ENCODE data around the gene ZNF208.

The ZNF208 gene

DNA sequence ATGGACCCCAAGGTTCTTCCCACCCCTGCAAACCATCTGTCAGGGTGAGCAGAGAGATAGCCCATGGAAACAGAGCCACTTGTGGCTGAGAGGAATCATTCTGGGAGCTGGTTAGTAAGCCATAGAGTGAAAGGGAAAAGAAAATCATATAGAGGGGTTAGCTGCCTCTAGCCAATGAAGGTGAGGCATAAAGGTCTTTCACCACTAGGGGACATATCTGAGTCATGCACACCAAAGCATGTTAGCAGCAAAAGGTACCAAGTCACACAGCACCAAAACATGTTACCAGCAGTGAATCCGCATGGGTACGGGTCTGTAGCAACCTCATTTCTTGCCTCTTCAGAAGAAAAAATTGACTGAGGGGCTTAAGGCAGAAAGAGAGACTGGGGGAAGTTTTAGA is 98.1 kb downstream of the ZNF208 start (continued):
- TF ChIP-seq ZEB2 (tag by site-specific recombination; IDR thresholded peaks at IDR 0.05) = no peak
- TF ChIP-seq ZBTB20 (tag by site-specific recombination; IDR thresholded peaks at IDR 0.05) = no peak
- TF ChIP-seq ZNF76 (tag by site-specific recombination; IDR thresholded peaks at IDR 0.05; ENCODE audit: borderline replicate concordance, low read depth) = no peak
- no peak for TF ChIP-seq ZNF416 (tag by site-specific recombination; IDR thresholded peaks at IDR 0.05)
- no peak for TF ChIP-seq SCRT1 (tag by site-specific recombination; IDR thresholded peaks at IDR 0.05; ENCODE audit: borderline replicate concordance)
- TF ChIP-seq ZNF138 (tag by site-specific recombination; IDR thresholded peaks at IDR 0.05; ENCODE audit: borderline replicate concordance) = no peak
- TF ChIP-seq ZNF324 (tag by site-specific recombination; IDR thresholded peaks at IDR 0.05) = no peak
- TF ChIP-seq ZNF335 (tag by site-specific recombination; conservative IDR thresholded peaks at IDR 0.05) = no peak
- no peak for TF ChIP-seq HIC1 (tag by site-specific recombination; IDR thresholded peaks at IDR 0.05)
- no peak for TF ChIP-seq ZNF747 (tag by site-specific recombination; IDR thresholded peaks at IDR 0.05)
- no peak for TF ChIP-seq IKZF3 (tag by site-specific recombination; IDR thresholded peaks at IDR 0.05)

DNA sequence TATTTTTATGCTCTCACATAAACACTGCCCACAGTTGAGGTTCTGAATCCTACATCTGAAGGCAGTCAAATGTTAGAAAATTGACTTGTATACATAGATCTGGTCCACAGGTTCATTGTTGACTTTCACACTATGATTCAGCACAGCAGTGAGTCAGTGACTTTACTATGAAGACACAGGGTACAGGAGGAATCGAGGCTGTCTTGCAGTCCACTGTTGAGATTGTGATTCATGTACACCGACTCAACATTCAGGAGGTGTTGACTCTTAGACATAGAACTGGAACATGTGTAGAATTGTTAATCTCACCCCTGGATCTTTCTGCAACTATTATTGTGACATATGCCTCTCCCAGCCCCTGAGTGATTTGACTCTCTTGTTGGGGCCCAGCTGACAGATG is 100.4 kb downstream of the ZNF208 start:
- TF ChIP-seq ZNF311 (tag by site-specific recombination; IDR thresholded peaks at IDR 0.05; ENCODE audit: borderline replicate concordance) (no peak), ZBTB17 (tag by site-specific recombination; IDR thresholded peaks at IDR 0.05) (no peak), ZNF133 (tag by site-specific recombination; IDR thresholded peaks at IDR 0.05) (no peak), ZNF530 (tag by site-specific recombination; IDR thresholded peaks at IDR 0.05; ENCODE audit: low read depth) (no peak)
- ChIA-PET POLR2A (no interaction called here), CTCF (no interaction called here)
- Histone ChIP-seq H3K36me3 (ENCODE audit: control insufficient read depth in 2 of 2, insufficient read depth in 1 of 2, low read length in 2 of 2) (no peaks in the 10 kb centered on the region), H3K27ac (ENCODE audit: extremely low read depth, low read depth, low read length) (no peak overlapping the region), H3K4me1 (ENCODE audit: control insufficient read depth, insufficient read depth, low read length) (no peaks in the 10 kb centered on the region), H3K4me3 (ENCODE audit: low read depth, low read length) (no peak overlapping the region), H3K9me3 (ENCODE audit: control insufficient read depth, insufficient read depth, low read depth, low read length) (no peaks in the 10 kb centered on the region)

GRCh38 chr19:21908066-21908465 is 102.7 kb downstream of the ZNF208 start:
- no peak overlapping the region for H3K4me3 ChIP-seq (ENCODE audit: low read depth, low read length)
- no peaks in the 10 kb centered on the region for H3K9me3 ChIP-seq (ENCODE audit: control insufficient read depth, insufficient read depth, low read depth, low read length)
- H3K36me3 ChIP-seq (ENCODE audit: control insufficient read depth in 2 of 2, insufficient read depth in 1 of 2, low read length in 2 of 2) = no peaks in the 10 kb centered on the region
- no peak overlapping the region for H3K27ac ChIP-seq (ENCODE audit: extremely low read depth, low read depth, low read length)
- no peak for TF ChIP-seq ZBTB10 (tag by site-specific recombination; IDR thresholded peaks at IDR 0.05)
- POLR2A ChIA-PET = no interaction called here
- CTCF ChIA-PET = no interaction called here
- H3K4me1 ChIP-seq (ENCODE audit: control insufficient read depth, insufficient read depth, low read length) = no peaks in the 10 kb centered on the region

GRCh38 chr19:21907516-21907915 is 103.2 kb downstream of the ZNF208 start:
- ChIA-PET CTCF (no interaction called here), POLR2A (no interaction called here)
- TF ChIP-seq ZNF48 (tag by site-specific recombination; IDR thresholded peaks at IDR 0.05) = no peak
- no peak for TF ChIP-seq ZBTB1 (tag by site-specific recombination; IDR thresholded peaks at IDR 0.05)
- no peak for TF ChIP-seq ZBTB48 (tag by site-specific recombination; IDR thresholded peaks at IDR 0.05)
- no peak for TF ChIP-seq TCF7L2 (IDR thresholded peaks at IDR 0.05; ENCODE audit: borderline replicate concordance, low read depth, low read length)
- TF ChIP-seq, protein P1, sequence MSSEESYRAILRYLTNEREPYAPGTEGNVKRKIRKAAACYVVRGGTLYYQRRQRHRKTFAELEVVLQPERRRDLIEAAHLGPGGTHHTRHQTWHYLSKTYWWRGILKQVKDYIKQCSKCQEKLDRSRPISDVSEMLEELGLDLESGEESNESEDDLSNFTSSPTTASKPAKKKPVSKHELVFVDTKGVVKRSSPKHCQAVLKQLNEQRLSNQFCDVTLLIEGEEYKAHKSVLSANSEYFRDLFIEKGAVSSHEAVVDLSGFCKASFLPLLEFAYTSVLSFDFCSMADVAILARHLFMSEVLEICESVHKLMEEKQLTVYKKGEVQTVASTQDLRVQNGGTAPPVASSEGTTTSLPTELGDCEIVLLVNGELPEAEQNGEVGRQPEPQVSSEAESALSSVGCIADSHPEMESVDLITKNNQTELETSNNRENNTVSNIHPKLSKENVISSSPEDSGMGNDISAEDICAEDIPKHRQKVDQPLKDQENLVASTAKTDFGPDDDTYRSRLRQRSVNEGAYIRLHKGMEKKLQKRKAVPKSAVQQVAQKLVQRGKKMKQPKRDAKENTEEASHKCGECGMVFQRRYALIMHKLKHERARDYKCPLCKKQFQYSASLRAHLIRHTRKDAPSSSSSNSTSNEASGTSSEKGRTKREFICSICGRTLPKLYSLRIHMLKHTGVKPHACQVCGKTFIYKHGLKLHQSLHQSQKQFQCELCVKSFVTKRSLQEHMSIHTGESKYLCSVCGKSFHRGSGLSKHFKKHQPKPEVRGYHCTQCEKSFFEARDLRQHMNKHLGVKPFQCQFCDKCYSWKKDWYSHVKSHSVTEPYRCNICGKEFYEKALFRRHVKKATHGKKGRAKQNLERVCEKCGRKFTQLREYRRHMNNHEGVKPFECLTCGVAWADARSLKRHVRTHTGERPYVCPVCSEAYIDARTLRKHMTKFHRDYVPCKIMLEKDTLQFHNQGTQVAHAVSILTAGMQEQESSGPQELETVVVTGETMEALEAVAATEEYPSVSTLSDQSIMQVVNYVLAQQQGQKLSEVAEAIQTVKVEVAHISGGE (tag by site-specific recombination; conservative IDR thresholded peaks at IDR 0.05; ENCODE audit: low read depth) = no peak
- TF ChIP-seq ZBTB20 (tag by site-specific recombination; IDR thresholded peaks at IDR 0.05) = no peak
- no peak for TF ChIP-seq ZNF19 (tag by site-specific recombination; IDR thresholded peaks at IDR 0.05; ENCODE audit: low read depth)
- TF ChIP-seq KLF1 (tag by site-specific recombination; IDR thresholded peaks at IDR 0.05) = no peak
- no peak for TF ChIP-seq ZNF138 (tag by site-specific recombination; IDR thresholded peaks at IDR 0.05; ENCODE audit: borderline replicate concordance)
- TF ChIP-seq ZFHX2 (tag by site-specific recombination; conservative IDR thresholded peaks at IDR 0.05) = no peak
- Histone ChIP-seq H3K36me3 (ENCODE audit: control insufficient read depth in 2 of 2, insufficient read depth in 1 of 2, low read length in 2 of 2) (no peaks in the 10 kb centered on the region), H3K4me1 (ENCODE audit: control insufficient read depth, insufficient read depth, low read length) (no peaks in the 10 kb centered on the region), H3K4me3 (ENCODE audit: low read depth, low read length) (no peak overlapping the region), H3K9me3 (ENCODE audit: control insufficient read depth, insufficient read depth, low read depth, low read length) (no peaks in the 10 kb centered on the region), H3K27ac (ENCODE audit: extremely low read depth, low read depth, low read length) (no peak overlapping the region)
